Measurements from ENCODE around the gene PLB1.

DNA sequence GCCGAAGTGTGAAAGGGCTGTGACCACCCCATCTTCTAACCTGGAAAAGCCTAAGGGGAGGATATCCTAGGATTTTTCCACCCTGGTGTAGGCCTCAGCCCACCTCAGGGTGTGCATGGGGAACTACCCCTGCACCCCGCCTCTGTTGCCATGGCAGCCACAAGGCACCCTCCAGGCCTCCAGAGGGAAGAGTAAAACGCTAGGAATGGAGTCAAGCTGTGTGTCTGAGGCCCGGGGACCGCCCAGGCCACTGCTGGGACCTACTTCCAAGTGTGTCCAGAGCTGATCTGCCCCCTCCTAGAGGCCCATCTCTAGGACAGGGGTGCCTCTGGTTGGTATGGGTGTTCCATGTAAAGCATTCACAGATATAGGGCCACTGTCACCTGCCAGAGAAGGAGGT is 86.7 kb downstream of the PLB1 start:
- TF ChIP-seq, protein P1, sequence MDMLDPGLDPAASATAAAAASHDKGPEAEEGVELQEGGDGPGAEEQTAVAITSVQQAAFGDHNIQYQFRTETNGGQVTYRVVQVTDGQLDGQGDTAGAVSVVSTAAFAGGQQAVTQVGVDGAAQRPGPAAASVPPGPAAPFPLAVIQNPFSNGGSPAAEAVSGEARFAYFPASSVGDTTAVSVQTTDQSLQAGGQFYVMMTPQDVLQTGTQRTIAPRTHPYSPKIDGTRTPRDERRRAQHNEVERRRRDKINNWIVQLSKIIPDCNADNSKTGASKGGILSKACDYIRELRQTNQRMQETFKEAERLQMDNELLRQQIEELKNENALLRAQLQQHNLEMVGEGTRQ (IDR thresholded peaks at IDR 0.05) = no peak
- TF ChIP-seq ZNF302 (CRISPR knock-in tag; IDR thresholded peaks at IDR 0.05) = no peak
- TF ChIP-seq, protein P2, sequence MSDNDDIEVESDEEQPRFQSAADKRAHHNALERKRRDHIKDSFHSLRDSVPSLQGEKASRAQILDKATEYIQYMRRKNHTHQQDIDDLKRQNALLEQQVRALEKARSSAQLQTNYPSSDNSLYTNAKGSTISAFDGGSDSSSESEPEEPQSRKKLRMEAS (IDR thresholded peaks at IDR 0.05) = no peak
- TF ChIP-seq MYC (IDR thresholded peaks at IDR 0.05; ENCODE audit: borderline replicate concordance, low read length) = no peak
- TF ChIP-seq, protein P3, sequence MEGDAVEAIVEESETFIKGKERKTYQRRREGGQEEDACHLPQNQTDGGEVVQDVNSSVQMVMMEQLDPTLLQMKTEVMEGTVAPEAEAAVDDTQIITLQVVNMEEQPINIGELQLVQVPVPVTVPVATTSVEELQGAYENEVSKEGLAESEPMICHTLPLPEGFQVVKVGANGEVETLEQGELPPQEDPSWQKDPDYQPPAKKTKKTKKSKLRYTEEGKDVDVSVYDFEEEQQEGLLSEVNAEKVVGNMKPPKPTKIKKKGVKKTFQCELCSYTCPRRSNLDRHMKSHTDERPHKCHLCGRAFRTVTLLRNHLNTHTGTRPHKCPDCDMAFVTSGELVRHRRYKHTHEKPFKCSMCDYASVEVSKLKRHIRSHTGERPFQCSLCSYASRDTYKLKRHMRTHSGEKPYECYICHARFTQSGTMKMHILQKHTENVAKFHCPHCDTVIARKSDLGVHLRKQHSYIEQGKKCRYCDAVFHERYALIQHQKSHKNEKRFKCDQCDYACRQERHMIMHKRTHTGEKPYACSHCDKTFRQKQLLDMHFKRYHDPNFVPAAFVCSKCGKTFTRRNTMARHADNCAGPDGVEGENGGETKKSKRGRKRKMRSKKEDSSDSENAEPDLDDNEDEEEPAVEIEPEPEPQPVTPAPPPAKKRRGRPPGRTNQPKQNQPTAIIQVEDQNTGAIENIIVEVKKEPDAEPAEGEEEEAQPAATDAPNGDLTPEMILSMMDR (IDR thresholded peaks at IDR 0.05) = no peak
- no peak for TF ChIP-seq POLR2A (IDR thresholded peaks at IDR 0.05; ENCODE audit: low read length)
- TF ChIP-seq CHD4 (IDR thresholded peaks at IDR 0.05; ENCODE audit: borderline replicate concordance) = no peak
- TF ChIP-seq MAFK (IDR thresholded peaks at IDR 0.05; ENCODE audit: partially characterized antibody) = no peak
- no peak for TF ChIP-seq MAZ (IDR thresholded peaks at IDR 0.05; ENCODE audit: borderline replicate concordance, low read depth, low read length)
- TF ChIP-seq EHF (CRISPR knock-in tag; IDR thresholded peaks at IDR 0.05) = no peak
- no peak for TF ChIP-seq CHD2 (IDR thresholded peaks at IDR 0.05; ENCODE audit: low read length, partially characterized antibody)
- TF ChIP-seq, protein P4, sequence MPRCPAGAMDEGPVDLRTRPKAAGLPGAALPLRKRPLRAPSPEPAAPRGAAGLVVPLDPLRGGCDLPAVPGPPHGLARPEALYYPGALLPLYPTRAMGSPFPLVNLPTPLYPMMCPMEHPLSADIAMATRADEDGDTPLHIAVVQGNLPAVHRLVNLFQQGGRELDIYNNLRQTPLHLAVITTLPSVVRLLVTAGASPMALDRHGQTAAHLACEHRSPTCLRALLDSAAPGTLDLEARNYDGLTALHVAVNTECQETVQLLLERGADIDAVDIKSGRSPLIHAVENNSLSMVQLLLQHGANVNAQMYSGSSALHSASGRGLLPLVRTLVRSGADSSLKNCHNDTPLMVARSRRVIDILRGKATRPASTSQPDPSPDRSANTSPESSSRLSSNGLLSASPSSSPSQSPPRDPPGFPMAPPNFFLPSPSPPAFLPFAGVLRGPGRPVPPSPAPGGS (IDR thresholded peaks at IDR 0.05) = no peak
- TF ChIP-seq, protein P5, sequence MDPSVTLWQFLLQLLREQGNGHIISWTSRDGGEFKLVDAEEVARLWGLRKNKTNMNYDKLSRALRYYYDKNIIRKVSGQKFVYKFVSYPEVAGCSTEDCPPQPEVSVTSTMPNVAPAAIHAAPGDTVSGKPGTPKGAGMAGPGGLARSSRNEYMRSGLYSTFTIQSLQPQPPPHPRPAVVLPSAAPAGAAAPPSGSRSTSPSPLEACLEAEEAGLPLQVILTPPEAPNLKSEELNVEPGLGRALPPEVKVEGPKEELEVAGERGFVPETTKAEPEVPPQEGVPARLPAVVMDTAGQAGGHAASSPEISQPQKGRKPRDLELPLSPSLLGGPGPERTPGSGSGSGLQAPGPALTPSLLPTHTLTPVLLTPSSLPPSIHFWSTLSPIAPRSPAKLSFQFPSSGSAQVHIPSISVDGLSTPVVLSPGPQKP (IDR thresholded peaks at IDR 0.05; ENCODE audit: low read depth, low read length) = no peak

Data from A549 (cell line).